Kidney epithelial cell (primary cell): ENCODE data around the gene AOPEP. TPM values are rescaled to one million over a fixed set of nuclear protein-coding genes. Genes with fewer than 3 reads are reported as not detected.

Experiments
- DNase-seq: peaks from one replicate; pipeline ENCODE4 v3.0.0-alpha.2; 2010; ENCODE audit warnings: low read depth
- H3K27me3 ChIP-seq: 2 replicates; pipeline ENCODE4 v1.6.0; 2011; ENCODE audit warnings: low read length; ENCODE audit not compliant: control insufficient read depth, insufficient read depth
- H3K36me3 ChIP-seq: 2 replicates; pipeline ENCODE4 v1.5.1; 2011; ENCODE audit warnings: low read length; ENCODE audit not compliant: control insufficient read depth, insufficient read depth
- H3K4me3 ChIP-seq: 2 replicates; pipeline ENCODE4 v1.5.1; 2011; ENCODE audit warnings: low read depth, mild to moderate bottlenecking, control low read depth, low read length
- CTCF ChIP-seq: IDR thresholded peaks from 2 replicates; pipeline ENCODE4 v1.5.1; 2011; ENCODE audit warnings: mild to moderate bottlenecking, moderate library complexity, low read length, control low read depth, inconsistent platforms; ENCODE audit not compliant: insufficient read depth, poor library complexity, severe bottlenecking
- total RNA-seq: library from RNA; depleted of rRNA; stranded (reverse); fragments of >200 nt; gene quantifications from 2 replicates; pipeline ENCODE4 v1.2.3, GENCODE V29; 2015

The AOPEP gene
- total RNA-seq, 1 donor from 2014 or later, result 17.4 TPM

- TF ChIP-seq CTCF, result no peak
- no peak overlapping the region for H3K4me3 ChIP-seq
- H3K36me3 ChIP-seq, result no peaks in the 10 kb centered on the region
- no peaks in the 10 kb centered on the region for H3K27me3 ChIP-seq
- DNase-seq, result no peak
These were observed 19.5 kb downstream of the AOPEP start for GRCh38 chr9:94745806-94746540.

- no peak for TF ChIP-seq CTCF
- Histone ChIP-seq H3K36me3 (no peaks in the 10 kb centered on the region), H3K27me3 (no peaks in the 10 kb centered on the region), H3K4me3 (no peak overlapping the region)
- no peak for DNase-seq
These were observed 20.3 kb downstream of the AOPEP start for GRCh38 chr9:94746541-94747370.

- no peak overlapping the region for H3K4me3 ChIP-seq
- no peaks in the 10 kb centered on the region for H3K27me3 ChIP-seq
- H3K36me3 ChIP-seq, result no peaks in the 10 kb centered on the region
- no peak for TF ChIP-seq CTCF
- DNase-seq, result no peak
These were observed 28.5 kb downstream of the AOPEP start for GRCh38 chr9:94754976-94755475.

GRCh38 chr9:94757158-94757557 is 30.7 kb downstream of the AOPEP start:
- Histone ChIP-seq H3K4me3 (no peak overlapping the region), H3K27me3 (no peaks in the 10 kb centered on the region), H3K36me3 (no peaks in the 10 kb centered on the region)
- no peak for TF ChIP-seq CTCF
- peak; percentile 43 for DNase-seq

GRCh38 chr9:94758031-94758430 is 31.5 kb downstream of the AOPEP start:
- H3K27me3 ChIP-seq, result no peaks in the 10 kb centered on the region
- no peak for DNase-seq
- TF ChIP-seq CTCF, result no peak

More at GRCh38 chr9:94758031-94758430, 31.5 kb downstream of the AOPEP start:
- H3K36me3 ChIP-seq, result no peaks in the 10 kb centered on the region
- H3K4me3 ChIP-seq, result no peak overlapping the region
